Tibial artery (tissue), 4 donors: ENCODE measurements around the gene GALNS.
A peak's percentile ranks its signal among the peaks of the same experiment; 100 is the strongest.

Experiments used
- DNase-seq, 2 donors: peaks; one replicate each; pipeline ENCODE4 v3.0.0-alpha.2; 2019
- H3K27ac ChIP-seq, 2 donors: fragments of 200-600 bp; sonication (generic) in 1 of 2; 1 replicate in 1 of 2; 2 replicates in 1 of 2; pipeline ENCODE4 v1.5.1; 2018 to 2019; ENCODE audit warnings: mild to moderate bottlenecking in 1 of 2
- H3K27me3 ChIP-seq, 2 donors: fragments of 200-600 bp; sonication (generic) in 1 of 2; one replicate each; pipeline versions ENCODE4 v1.5.1 to v1.6.0; 2016 to 2019
- H3K36me3 ChIP-seq, 3 donors: fragments of 200-600 bp; sonication (generic) in 2 of 3; one replicate each; pipeline ENCODE4 v1.5.1; 2016 to 2019; ENCODE audit warnings: mild to moderate bottlenecking in 2 of 3
- H3K4me1 ChIP-seq, 4 donors: fragments of 200-600 bp; sonication (generic) in 2 of 4; 1 replicate in 3 of 4; 2 replicates in 1 of 4; pipeline ENCODE4 v1.5.1; 2016 to 2019
- H3K4me3 ChIP-seq, 2 donors: fragments of 200-600 bp; sonication (generic) in 1 of 2; 1 replicate in 1 of 2; 2 replicates in 1 of 2; pipeline ENCODE4 v1.5.1; 2018 to 2019; ENCODE audit warnings: mild to moderate bottlenecking in 2 of 2
- H3K9me3 ChIP-seq, 3 donors: fragments of 200-600 bp; sonication (generic) in 1 of 3; one replicate each; pipeline ENCODE4 v1.5.1; 2016 to 2019
- CTCF ChIP-seq, 2 experiments: fragments of 200-600 bp in 1 of 2; fragments of 450-650 bp in 1 of 2; IDR thresholded peaks; one replicate each; pipeline ENCODE4 v1.5.1; 2017 to 2019; ENCODE audit warnings: antibody characterized with exemption in 2 of 2, mild to moderate bottlenecking in 1 of 2, moderate library complexity in 1 of 2
- intact Hi-C: fragments of 100-400 bp; cut with DNase I; formaldehyde crosslinking; loops from one replicate; pipeline ENCODE4 v1.15.0; 2023; ENCODE audit warnings: low total_unique reads

The GALNS gene

GRCh38 chr16:88783391-88784073 lies 73.2 kb downstream of the GALNS start:
- Histone ChIP-seq H3K36me3 (no peaks in the 10 kb centered on the region), H3K4me1 (peaks cover 5 to 60% (median 47%) of the 10 kb centered on the region in 4 donors), H3K9me3 (no peaks in the 10 kb centered on the region), H3K4me3 (peak overlapping the region; percentile 76 to 96), H3K27me3 (no peaks in the 10 kb centered on the region), H3K27ac (peak overlapping the region; percentile 87 to 90)
- peak; percentile 80 to 86 for DNase-seq
- no peak for TF ChIP-seq CTCF (IDR thresholded peaks at IDR 0.05)
- intact Hi-C loops = loop anchor here (2.0 to 10.0 kb wide), 2 partner anchors 47 to 339 kb away; no protein-coding TSS in a partner anchor

GRCh38 chr16:88782454-88783390 lies 74.0 kb downstream of the GALNS start:
- Histone ChIP-seq H3K36me3 (no peaks in the 10 kb centered on the region), H3K9me3 (no peaks in the 10 kb centered on the region), H3K27ac (peak overlapping the region; percentile 87 to 90), H3K27me3 (no peaks in the 10 kb centered on the region), H3K4me3 (peak overlapping the region in 1 of 2 donors; percentile 96), H3K4me1 (peaks cover 5 to 60% (median 47%) of the 10 kb centered on the region in 4 donors)
- intact Hi-C loops = loop anchor here (10.0 kb wide), 1 partner anchor 338 kb away; no protein-coding TSS in a partner anchor
- no peak for TF ChIP-seq CTCF (IDR thresholded peaks at IDR 0.05)
- no peak for DNase-seq

- Histone ChIP-seq H3K9me3 (no peaks in the 10 kb centered on the region), H3K27me3 (no peaks in the 10 kb centered on the region), H3K27ac (peak overlapping the region; percentile 87 to 90), H3K4me1 (peaks cover 5 to 63% (median 47%) of the 10 kb centered on the region in 4 donors), H3K4me3 (no peak overlapping the region), H3K36me3 (no peaks in the 10 kb centered on the region)
- no peak for TF ChIP-seq CTCF (IDR thresholded peaks at IDR 0.05)
- intact Hi-C loops = loop anchor here (10.0 kb wide), 1 partner anchor 337 kb away; no protein-coding TSS in a partner anchor
- DNase-seq = peak in 1 of 2 donors; percentile 62
These were observed 75.3 kb downstream of the GALNS start for GRCh38 chr16:88781140-88782077.

GRCh38 chr16:88780142-88781062 lies 76.3 kb downstream of the GALNS start:
- H3K36me3 ChIP-seq = no peaks in the 10 kb centered on the region
- no peak for TF ChIP-seq CTCF (IDR thresholded peaks at IDR 0.05)
- intact Hi-C loops = loop anchor here (10.0 kb wide), 1 partner anchor 336 kb away; no protein-coding TSS in a partner anchor
- no peak overlapping the region for H3K27ac ChIP-seq
- H3K4me1 ChIP-seq = peaks cover 5 to 59% (median 44%) of the 10 kb centered on the region in 4 donors
- no peaks in the 10 kb centered on the region for H3K27me3 ChIP-seq
- DNase-seq = no peak
- H3K9me3 ChIP-seq = no peaks in the 10 kb centered on the region
- no peak overlapping the region for H3K4me3 ChIP-seq
